SK-N-SH treated with all-trans-retinoic acid at 6 μM for 48 hours (cell line): Measurements from ENCODE around the gene FUNDC2.

Source experiments
- ATAC-seq: fragments of 200-7000 bp; cut with Tn5 transposase; 3 replicates; pipeline ENCODE4 v1.9.1; 2020; ENCODE audit warnings: mild to moderate bottlenecking, moderate library complexity
- BACH2 ChIP-seq: fragments of 250-450 bp; sonication (Bioruptor Pico); IDR thresholded peaks from 2 replicates; pipeline ENCODE4 v1.9.0; 2021; ENCODE audit warnings: mild to moderate bottlenecking, borderline replicate concordance
- ESRRG ChIP-seq: fragments of 250-450 bp; sonication (Bioruptor Pico); IDR thresholded peaks from 2 replicates; pipeline ENCODE4 v1.6.1; 2021; ENCODE audit warnings: mild to moderate bottlenecking
- ISL1 ChIP-seq: fragments of 250-450 bp; sonication (Bioruptor Pico); IDR thresholded peaks from 2 replicates; pipeline ENCODE4 v2.1.2; 2022; ENCODE audit warnings: mild to moderate bottlenecking, moderate library complexity
- OSR1 ChIP-seq: fragments of 250-450 bp; sonication (Bioruptor Pico); IDR thresholded peaks from 2 replicates; pipeline ENCODE4 v1.8.0; 2022; ENCODE audit warnings: moderate library complexity, mild to moderate bottlenecking, inconsistent platforms
- PPARA ChIP-seq: fragments of 250-450 bp; sonication (Bioruptor Pico); IDR thresholded peaks from 2 replicates; pipeline ENCODE4 v1.5.0; 2020; ENCODE audit warnings: mild to moderate bottlenecking, borderline replicate concordance
- RARB ChIP-seq: fragments of 250-450 bp; sonication (Bioruptor Pico); IDR thresholded peaks from 2 replicates; pipeline ENCODE4 v1.8.0; 2021; ENCODE audit warnings: mild to moderate bottlenecking, moderate library complexity
- SNAI2 ChIP-seq: fragments of 250-450 bp; sonication (Bioruptor Pico); IDR thresholded peaks from 2 replicates; pipeline ENCODE4 v1.5.0; 2020; ENCODE audit warnings: mild to moderate bottlenecking, moderate library complexity
- TCF4 ChIP-seq: fragments of 250-450 bp; sonication (Bioruptor Pico); IDR thresholded peaks from 2 replicates; pipeline ENCODE4 v1.8.0; 2021; ENCODE audit warnings: mild to moderate bottlenecking, moderate library complexity, borderline replicate concordance
- ZC3H10 ChIP-seq: fragments of 250-450 bp; sonication (Bioruptor Pico); IDR thresholded peaks from 2 replicates; pipeline ENCODE4 v1.5.1; 2021; ENCODE audit warnings: mild to moderate bottlenecking, moderate library complexity
- ZFP3 ChIP-seq: fragments of 250-450 bp; sonication (Bioruptor Pico); IDR thresholded peaks from 2 replicates; pipeline ENCODE4 v1.5.0; 2020; ENCODE audit warnings: mild to moderate bottlenecking, moderate library complexity
- ZFP30 ChIP-seq: fragments of 450-650 bp; formaldehyde crosslinking; IDR thresholded peaks from 2 replicates; pipeline ENCODE4 v1.5.0; 2022; ENCODE audit warnings: mild to moderate bottlenecking, moderate library complexity
- ZNF565 ChIP-seq: fragments of 450-650 bp; formaldehyde crosslinking; conservative IDR thresholded peaks from 2 replicates; pipeline ENCODE4 v1.5.0; 2020; ENCODE audit warnings: low read depth, mild to moderate bottlenecking, moderate library complexity
- ZNF70 ChIP-seq: fragments of 450-650 bp; formaldehyde crosslinking; IDR thresholded peaks from 2 replicates; pipeline ENCODE4 v1.5.0; 2020; ENCODE audit warnings: mild to moderate bottlenecking, moderate library complexity
- TF ChIP-seq, protein P1 (sequence below): fragments of 250-450 bp; sonication (Bioruptor Pico); IDR thresholded peaks from 2 replicates; pipeline ENCODE4 v1.5.1; 2021; ENCODE audit warnings: mild to moderate bottlenecking, moderate library complexity
- TF ChIP-seq, protein P2 (sequence below): fragments of 250-450 bp; sonication (Bioruptor Pico); IDR thresholded peaks from 2 replicates; pipeline ENCODE4 v1.5.1; 2020; ENCODE audit warnings: low read depth, mild to moderate bottlenecking, moderate library complexity
- TF ChIP-seq, protein P3 (sequence below): fragments of 250-450 bp; sonication (Bioruptor Pico); IDR thresholded peaks from 2 replicates; pipeline ENCODE4 v1.8.0; 2020; ENCODE audit warnings: mild to moderate bottlenecking, moderate library complexity, borderline replicate concordance
- TF ChIP-seq, protein P4 (sequence below): fragments of 250-450 bp; sonication (Bioruptor Pico); IDR thresholded peaks from 2 replicates; pipeline ENCODE4 v1.5.0; 2020; ENCODE audit warnings: mild to moderate bottlenecking, moderate library complexity
- TF ChIP-seq, protein P5 (sequence below): fragments of 250-450 bp; sonication (Bioruptor Pico); IDR thresholded peaks from 2 replicates; pipeline ENCODE4 v1.8.0; 2021; ENCODE audit warnings: low read depth, mild to moderate bottlenecking, moderate library complexity, borderline replicate concordance

The FUNDC2 gene

DNA sequence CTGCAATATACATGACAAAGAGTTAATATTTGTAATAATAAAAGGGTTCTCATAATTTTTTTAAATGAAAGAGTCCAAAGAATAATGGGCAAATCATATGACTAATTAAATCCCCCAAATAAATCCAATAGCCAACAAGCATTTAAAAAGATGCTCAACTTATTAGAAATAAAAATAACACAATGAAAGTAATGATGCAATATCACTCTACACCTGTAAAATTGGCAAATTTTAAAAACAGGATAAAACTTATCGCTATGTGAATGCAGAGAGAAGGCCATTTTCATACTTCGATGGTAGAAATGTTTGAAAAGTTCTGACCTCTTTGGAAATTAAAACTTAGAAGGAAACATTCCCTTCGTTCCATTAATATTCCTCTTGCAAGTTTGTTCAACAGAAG lies 6.1 kb upstream of the FUNDC2 start (continued):
- TF ChIP-seq, protein P1, sequence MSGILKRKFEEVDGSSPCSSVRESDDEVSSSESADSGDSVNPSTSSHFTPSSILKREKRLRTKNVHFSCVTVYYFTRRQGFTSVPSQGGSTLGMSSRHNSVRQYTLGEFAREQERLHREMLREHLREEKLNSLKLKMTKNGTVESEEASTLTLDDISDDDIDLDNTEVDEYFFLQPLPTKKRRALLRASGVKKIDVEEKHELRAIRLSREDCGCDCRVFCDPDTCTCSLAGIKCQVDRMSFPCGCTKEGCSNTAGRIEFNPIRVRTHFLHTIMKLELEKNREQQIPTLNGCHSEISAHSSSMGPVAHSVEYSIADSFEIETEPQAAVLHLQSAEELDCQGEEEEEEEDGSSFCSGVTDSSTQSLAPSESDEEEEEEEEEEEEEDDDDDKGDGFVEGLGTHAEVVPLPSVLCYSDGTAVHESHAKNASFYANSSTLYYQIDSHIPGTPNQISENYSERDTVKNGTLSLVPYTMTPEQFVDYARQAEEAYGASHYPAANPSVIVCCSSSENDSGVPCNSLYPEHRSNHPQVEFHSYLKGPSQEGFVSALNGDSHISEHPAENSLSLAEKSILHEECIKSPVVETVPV (CRISPR knock-in tag): no peak
- no peak for TF ChIP-seq SNAI2 (CRISPR knock-in tag)
- TF ChIP-seq, protein P2, sequence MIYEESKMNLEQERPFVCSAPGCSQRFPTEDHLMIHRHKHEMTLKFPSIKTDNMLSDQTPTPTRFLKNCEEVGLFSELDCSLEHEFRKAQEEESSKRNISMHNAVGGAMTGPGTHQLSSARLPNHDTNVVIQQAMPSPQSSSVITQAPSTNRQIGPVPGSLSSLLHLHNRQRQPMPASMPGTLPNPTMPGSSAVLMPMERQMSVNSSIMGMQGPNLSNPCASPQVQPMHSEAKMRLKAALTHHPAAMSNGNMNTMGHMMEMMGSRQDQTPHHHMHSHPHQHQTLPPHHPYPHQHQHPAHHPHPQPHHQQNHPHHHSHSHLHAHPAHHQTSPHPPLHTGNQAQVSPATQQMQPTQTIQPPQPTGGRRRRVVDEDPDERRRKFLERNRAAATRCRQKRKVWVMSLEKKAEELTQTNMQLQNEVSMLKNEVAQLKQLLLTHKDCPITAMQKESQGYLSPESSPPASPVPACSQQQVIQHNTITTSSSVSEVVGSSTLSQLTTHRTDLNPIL: no peak
- TF ChIP-seq ESRRG (CRISPR knock-in tag): no peak
- no peak for TF ChIP-seq BACH2 (CRISPR knock-in tag)
- TF ChIP-seq ZFP3 (CRISPR knock-in tag): no peak

DNA sequence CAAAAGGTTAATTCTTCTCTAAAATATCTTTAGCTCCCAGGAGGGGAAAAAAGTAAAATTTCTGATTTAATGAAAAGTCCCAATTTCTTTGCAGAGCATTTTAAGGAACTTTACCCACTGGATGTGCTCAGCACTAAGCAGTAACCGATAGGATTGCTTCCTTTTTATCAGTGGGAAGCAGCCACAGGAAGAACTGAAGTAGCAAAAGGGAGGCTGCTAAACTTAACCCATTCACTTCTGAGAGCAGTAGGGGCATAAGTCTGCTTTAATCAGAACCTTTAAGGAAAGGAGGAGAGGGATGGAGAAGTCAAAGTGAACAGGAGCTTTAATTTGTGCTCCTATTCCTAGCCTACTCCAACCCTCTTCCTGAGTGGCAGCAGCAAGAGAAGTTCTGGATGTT lies 4.1 kb upstream of the FUNDC2 start, which contains the start of gene F8:
F8 (minus strand) TSS at position 139 of the 400 bp plus-strand sequence. CDS start 171 bp downstream, outside the sequence.
- no peak for ATAC-seq
- TF ChIP-seq TCF4 (CRISPR knock-in tag) (no peak), ISL1 (no peak), ZFP30 (CRISPR knock-in tag) (no peak), OSR1 (no peak), ZC3H10 (CRISPR knock-in tag) (no peak), ZNF70 (CRISPR knock-in tag) (no peak), ZFP3 (CRISPR knock-in tag) (no peak), RARB (no peak), ZNF565 (CRISPR knock-in tag) (no peak)
- TF ChIP-seq, protein P2: no peak
- TF ChIP-seq, protein P3, sequence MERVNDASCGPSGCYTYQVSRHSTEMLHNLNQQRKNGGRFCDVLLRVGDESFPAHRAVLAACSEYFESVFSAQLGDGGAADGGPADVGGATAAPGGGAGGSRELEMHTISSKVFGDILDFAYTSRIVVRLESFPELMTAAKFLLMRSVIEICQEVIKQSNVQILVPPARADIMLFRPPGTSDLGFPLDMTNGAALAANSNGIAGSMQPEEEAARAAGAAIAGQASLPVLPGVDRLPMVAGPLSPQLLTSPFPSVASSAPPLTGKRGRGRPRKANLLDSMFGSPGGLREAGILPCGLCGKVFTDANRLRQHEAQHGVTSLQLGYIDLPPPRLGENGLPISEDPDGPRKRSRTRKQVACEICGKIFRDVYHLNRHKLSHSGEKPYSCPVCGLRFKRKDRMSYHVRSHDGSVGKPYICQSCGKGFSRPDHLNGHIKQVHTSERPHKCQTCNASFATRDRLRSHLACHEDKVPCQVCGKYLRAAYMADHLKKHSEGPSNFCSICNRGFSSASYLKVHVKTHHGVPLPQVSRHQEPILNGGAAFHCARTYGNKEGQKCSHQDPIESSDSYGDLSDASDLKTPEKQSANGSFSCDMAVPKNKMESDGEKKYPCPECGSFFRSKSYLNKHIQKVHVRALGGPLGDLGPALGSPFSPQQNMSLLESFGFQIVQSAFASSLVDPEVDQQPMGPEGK (CRISPR knock-in tag): no peak
- TF ChIP-seq, protein P1 (CRISPR knock-in tag): no peak

DNA sequence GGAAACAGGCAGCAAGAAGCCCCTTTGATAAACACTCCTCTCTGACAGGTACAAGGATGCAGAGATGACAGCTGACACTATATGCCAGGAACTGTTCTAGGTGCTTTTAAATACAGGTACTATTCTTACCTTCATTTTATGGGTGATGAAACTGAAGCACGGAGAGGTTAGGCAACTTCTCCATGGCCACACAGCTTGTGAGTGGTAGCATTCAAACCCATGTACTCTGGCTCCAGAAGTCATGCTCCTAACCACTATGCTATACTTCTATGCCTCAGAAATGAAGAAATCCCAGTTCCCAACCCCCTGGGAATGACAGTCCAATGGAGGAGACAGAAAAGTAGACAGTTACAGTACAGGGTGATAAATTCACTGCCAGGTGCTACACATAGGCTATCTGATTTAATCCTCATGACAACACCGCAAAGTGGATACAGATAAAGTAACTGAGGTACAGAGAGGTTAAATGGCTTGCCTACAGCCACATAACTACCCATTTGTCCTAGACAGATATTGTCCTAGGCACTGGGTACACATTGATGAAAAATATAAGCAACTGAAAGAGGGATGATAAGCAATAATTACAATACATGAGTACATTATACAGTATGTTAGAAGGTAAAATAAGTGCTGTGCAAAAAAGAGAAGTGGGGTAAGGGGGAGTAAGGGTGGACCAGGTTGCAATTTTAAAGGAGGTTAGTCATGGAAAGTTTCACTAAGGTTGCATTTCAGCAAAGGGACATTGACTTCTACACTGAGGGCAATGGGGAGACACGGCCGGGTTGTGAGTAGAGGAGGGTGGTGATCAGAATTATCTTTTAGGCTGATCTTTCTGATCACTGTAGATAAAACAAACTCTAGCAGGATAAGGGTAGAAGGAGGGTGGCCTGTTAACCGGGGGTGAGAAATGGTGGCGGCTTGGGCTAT lies 2.5 kb upstream of the FUNDC2 start:
- TF ChIP-seq, protein P1 (CRISPR knock-in tag): no peak
- no peak for TF ChIP-seq ZFP30 (CRISPR knock-in tag)
- no peak for TF ChIP-seq PPARA (CRISPR knock-in tag)
- no peak for TF ChIP-seq ZNF70 (CRISPR knock-in tag)
- TF ChIP-seq ZNF565 (CRISPR knock-in tag): no peak
- TF ChIP-seq, protein P4, sequence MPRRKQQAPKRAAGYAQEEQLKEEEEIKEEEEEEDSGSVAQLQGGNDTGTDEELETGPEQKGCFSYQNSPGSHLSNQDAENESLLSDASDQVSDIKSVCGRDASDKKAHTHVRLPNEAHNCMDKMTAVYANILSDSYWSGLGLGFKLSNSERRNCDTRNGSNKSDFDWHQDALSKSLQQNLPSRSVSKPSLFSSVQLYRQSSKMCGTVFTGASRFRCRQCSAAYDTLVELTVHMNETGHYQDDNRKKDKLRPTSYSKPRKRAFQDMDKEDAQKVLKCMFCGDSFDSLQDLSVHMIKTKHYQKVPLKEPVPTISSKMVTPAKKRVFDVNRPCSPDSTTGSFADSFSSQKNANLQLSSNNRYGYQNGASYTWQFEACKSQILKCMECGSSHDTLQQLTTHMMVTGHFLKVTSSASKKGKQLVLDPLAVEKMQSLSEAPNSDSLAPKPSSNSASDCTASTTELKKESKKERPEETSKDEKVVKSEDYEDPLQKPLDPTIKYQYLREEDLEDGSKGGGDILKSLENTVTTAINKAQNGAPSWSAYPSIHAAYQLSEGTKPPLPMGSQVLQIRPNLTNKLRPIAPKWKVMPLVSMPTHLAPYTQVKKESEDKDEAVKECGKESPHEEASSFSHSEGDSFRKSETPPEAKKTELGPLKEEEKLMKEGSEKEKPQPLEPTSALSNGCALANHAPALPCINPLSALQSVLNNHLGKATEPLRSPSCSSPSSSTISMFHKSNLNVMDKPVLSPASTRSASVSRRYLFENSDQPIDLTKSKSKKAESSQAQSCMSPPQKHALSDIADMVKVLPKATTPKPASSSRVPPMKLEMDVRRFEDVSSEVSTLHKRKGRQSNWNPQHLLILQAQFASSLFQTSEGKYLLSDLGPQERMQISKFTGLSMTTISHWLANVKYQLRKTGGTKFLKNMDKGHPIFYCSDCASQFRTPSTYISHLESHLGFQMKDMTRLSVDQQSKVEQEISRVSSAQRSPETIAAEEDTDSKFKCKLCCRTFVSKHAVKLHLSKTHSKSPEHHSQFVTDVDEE: no peak
- no peak for TF ChIP-seq RARB
- TF ChIP-seq, protein P5, sequence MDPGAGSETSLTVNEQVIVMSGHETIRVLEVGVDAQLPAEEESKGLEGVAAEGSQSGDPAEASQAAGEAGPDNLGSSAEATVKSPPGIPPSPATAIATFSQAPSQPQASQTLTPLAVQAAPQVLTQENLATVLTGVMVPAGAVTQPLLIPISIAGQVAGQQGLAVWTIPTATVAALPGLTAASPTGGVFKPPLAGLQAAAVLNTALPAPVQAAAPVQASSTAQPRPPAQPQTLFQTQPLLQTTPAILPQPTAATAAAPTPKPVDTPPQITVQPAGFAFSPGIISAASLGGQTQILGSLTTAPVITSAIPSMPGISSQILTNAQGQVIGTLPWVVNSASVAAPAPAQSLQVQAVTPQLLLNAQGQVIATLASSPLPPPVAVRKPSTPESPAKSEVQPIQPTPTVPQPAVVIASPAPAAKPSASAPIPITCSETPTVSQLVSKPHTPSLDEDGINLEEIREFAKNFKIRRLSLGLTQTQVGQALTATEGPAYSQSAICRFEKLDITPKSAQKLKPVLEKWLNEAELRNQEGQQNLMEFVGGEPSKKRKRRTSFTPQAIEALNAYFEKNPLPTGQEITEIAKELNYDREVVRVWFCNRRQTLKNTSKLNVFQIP: no peak
- no peak for ATAC-seq
